ENCODE measurements around the gene TSPAN17.
"Not testable (repeated sequence)": the region's sequence is repeated elsewhere in the genome, so short reads cannot be mapped to it uniquely, and the experiment has no call there.

Gene TSPAN17

DNA sequence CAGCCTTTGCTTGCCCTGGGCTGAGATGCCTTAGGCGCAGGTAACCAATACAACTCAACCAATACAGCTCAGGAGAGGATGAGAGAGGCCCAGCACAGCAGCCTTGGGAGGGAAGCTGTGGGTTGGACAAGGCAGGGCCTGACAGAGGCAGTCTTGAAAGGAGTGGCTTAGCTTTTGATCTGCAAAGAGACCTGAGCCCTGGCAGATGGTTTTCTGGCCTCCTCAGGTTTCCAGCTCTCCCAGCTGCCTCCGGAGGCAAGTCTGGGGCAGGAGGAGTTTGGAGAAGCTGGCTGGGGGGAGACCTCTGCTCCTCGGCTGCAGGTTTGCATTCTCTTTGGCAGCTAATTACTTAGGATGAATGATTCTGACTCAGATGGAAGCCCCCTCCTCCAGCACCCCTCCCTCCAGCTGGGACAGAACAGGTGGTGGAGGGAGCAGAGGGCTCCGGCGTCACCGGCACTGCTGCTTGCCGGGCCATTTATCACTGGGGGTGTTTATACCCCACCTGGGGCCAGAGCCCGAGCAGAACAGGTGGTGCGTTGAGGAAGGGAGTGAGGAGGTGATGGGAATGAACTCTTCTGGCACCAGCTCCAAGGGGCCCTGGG, 50.8 kb downstream of the TSPAN17 start:
- in situ Hi-C loops (cut with HindIII; ENCODE audit: low sequenced_read_pairs): no loop called here

DNA sequence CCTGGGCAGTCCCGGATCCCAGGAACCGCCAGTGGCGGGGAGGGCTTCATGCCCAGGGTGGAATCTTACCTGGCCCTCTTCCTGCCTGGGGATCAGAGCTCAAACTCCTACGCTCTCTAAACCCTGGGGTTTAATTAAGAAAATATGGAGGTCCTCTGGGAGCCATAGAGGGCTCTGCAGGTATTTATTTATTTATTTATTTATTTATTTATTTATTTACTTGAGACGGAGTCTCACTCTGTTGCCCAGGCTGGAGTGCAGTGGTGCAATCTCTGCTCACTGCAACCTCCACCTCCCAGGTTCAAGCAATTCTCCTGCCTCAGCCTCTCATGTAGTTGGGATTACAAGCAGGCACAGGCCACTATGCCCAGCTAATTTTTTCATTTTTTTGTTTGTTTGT, 52.2 kb downstream of the TSPAN17 start:
- DNase-seq (ENCODE audit: low read depth, low spot score); H3K4me3 ChIP-seq (ENCODE audit: low read depth, low read length); in situ Hi-C loops (cut with HindIII; ENCODE audit: low sequenced_read_pairs): not testable (repeated sequence)

More for the DNA sequence above, 50.8 kb downstream of the TSPAN17 start:
- DNase-seq (ENCODE audit: low read depth, low spot score): no peak
- TF ChIP-seq, protein P1, sequence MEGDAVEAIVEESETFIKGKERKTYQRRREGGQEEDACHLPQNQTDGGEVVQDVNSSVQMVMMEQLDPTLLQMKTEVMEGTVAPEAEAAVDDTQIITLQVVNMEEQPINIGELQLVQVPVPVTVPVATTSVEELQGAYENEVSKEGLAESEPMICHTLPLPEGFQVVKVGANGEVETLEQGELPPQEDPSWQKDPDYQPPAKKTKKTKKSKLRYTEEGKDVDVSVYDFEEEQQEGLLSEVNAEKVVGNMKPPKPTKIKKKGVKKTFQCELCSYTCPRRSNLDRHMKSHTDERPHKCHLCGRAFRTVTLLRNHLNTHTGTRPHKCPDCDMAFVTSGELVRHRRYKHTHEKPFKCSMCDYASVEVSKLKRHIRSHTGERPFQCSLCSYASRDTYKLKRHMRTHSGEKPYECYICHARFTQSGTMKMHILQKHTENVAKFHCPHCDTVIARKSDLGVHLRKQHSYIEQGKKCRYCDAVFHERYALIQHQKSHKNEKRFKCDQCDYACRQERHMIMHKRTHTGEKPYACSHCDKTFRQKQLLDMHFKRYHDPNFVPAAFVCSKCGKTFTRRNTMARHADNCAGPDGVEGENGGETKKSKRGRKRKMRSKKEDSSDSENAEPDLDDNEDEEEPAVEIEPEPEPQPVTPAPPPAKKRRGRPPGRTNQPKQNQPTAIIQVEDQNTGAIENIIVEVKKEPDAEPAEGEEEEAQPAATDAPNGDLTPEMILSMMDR (IDR thresholded peaks at IDR 0.05; ENCODE audit: low read depth, low read length): no peak
- H3K4me3 ChIP-seq (ENCODE audit: low read depth, low read length): no peak overlapping the region

DNA sequence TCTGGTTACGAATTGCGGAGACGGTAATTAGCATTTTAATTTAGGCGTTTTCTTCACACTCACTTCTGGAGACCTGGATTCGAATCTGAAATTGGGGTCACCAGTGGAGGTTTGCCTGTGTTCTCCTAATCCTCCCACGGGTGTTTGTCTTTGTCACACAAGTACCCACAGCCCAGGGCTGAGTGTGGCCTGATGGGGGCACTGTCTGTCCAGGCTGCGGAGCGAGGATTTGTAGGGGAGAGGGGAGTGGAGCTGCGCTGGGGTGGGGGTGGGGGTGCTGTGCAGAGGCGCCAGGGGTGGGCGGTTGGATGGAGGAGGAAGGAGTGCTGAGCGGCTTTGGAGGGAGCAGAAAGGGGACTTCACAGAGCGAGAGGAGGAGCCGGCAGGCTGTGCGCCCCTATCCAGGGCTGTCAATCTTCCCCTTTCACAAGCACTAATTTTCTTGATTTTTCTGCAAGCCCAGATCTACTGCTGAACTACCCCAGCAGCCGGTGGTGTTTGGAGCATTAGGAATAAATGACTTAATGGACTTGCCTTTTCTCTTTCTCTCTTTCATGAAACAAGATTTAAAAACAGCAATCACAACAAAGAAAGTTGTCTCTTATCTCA, 53.1 kb downstream of the TSPAN17 start:
- no peak for DNase-seq (ENCODE audit: low read depth, low spot score)
- no peak overlapping the region for H3K4me3 ChIP-seq (ENCODE audit: low read depth, low read length)
- in situ Hi-C loops (cut with HindIII; ENCODE audit: low sequenced_read_pairs): no loop called here
- TF ChIP-seq, protein P1 (IDR thresholded peaks at IDR 0.05; ENCODE audit: low read depth, low read length): peak; percentile 43

DNA sequence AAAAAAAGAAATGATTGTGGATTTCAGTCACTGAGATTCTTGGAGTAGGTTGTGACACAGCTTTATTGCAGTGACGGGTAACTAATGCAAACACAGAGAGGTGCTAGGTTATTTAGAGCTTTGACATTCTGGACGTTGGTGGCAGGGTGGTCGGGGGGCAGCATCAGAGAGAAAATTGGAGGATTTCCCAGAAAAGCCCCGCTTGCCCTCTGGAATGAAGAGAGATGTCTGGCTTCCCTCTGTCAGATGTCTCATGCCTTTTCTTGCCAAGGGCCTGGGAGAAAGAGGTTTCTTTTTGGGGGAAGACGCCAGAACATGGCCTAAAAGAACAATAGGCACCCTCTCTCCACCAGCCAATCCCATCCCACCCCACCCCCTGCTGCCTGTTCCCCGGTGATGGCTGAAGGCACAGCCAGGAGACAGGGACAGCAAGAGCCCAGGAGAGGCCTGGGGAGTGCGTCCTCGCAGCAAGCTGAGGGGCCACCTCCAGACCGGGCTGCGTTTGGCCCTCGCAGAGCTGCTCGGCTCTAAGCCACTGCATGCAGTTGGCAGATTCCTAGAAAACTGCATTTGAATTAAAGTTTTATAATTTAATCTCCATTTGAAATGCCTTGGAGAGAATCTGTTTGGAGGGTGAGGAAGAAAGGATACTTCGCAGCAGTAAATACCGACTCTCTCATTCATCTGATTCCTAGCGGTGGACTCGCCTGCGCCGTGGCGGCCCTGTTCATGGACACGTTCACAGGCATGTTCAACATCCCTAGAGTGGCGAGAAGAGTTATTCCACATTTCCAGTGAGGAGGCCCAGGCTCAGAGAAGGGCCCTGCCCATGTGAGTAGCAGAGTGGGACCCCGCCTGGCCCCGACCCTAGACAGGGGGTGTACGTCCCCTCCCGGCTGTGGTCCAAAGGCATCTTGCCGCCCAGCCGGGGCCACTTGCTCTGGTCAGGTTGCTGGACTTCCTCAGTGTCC, 55.7 kb downstream of the TSPAN17 start:
- in situ Hi-C loops (cut with HindIII; ENCODE audit: low sequenced_read_pairs): no loop called here
- no peak overlapping the region for H3K4me3 ChIP-seq (ENCODE audit: low read depth, low read length)

DNA sequence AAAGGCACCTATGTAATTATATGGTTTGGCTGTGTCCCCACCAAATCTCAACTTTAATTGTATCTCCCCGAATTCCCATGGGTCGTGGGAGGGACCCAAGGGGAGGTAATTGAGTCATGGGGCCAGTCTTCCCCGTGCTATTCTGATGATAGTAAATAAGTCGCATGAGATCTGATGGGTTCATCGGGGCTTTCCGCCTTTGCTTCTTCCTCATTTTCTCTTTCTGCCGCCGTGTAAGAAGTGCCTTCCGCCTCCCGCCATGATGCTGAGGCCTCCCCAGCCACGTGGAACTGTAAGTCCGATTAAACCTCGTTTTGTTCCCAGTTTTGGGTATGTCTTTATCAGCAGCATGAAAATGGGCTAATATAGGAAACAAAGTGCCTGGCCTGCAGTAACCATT, 56.6 kb downstream of the TSPAN17 start:
- DNase-seq (ENCODE audit: low read depth, low spot score): no peak
- no peak overlapping the region for H3K4me3 ChIP-seq (ENCODE audit: low read depth, low read length)
- TF ChIP-seq, protein P1 (IDR thresholded peaks at IDR 0.05; ENCODE audit: low read depth, low read length): no peak
- in situ Hi-C loops (cut with HindIII; ENCODE audit: low sequenced_read_pairs): no loop called here

More for the DNA sequence above, 55.7 kb downstream of the TSPAN17 start:
- DNase-seq (ENCODE audit: low read depth, low spot score): no peak
- TF ChIP-seq, protein P1 (IDR thresholded peaks at IDR 0.05; ENCODE audit: low read depth, low read length): no peak

DNA sequence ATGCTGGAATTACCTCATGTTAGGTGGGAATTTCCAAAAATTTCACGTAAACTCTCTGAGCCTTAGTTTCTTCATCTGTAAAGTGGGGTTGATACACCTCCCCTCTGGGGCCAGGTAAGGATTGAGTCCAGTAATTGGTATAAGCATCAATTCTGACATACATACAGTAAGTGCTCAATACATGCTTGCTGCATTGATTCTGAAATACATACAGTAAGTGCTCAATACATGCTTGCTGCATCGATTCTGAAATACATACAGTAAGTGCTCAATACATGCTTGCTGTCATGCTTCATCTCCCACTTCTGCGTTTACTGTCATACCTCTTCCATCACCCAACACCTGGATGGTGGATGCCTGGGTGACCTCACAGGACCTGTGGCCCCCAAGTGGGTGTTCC, 57.1 kb downstream of the TSPAN17 start:
- H3K4me3 ChIP-seq (ENCODE audit: low read depth, low read length): no peak overlapping the region
- in situ Hi-C loops (cut with HindIII; ENCODE audit: low sequenced_read_pairs): no loop called here
- TF ChIP-seq, protein P1 (IDR thresholded peaks at IDR 0.05; ENCODE audit: low read depth, low read length): no peak
- DNase-seq (ENCODE audit: low read depth, low spot score): no peak

Data from astrocyte of the spinal cord (primary cell).